ENCODE data around the gene ANKRD63. TPM values are rescaled to one million over a fixed set of nuclear protein-coding genes. Genes with fewer than 3 reads are reported as not detected.

ANKRD63 gene
- total RNA-seq, 1 experiment from 2014 or later: not detected

- TF ChIP-seq CTCF (IDR thresholded peaks at IDR 0.05; ENCODE audit: unreplicated experiment): no peak
These were observed 40.5 kb upstream of the ANKRD63 start, which contains the start of gene INAFM2 for GRCh38 chr15:40323239-40323952. Gene INAFM2 (plus strand): TSS chr15:40323692. CDS start chr15:40324056, 364 bp downstream.

GRCh38 chr15:40322531-40323238 is 39.8 kb upstream of the ANKRD63 start:
- Mint-ChIP-seq H3K4me1 (ENCODE audit: low read depth, unreplicated experiment) (no peaks in the 10 kb centered on the region), H3K36me3 (ENCODE audit: insufficient read depth, unreplicated experiment) (peaks cover 6% of the 10 kb centered on the region), H3K4me3 (ENCODE audit: low read depth, unreplicated experiment) (peak overlapping the region; percentile 66), H3K27ac (ENCODE audit: unreplicated experiment) (no peak overlapping the region), H3K9me3 (ENCODE audit: low read depth, unreplicated experiment) (no peaks in the 10 kb centered on the region), H3K27me3 (ENCODE audit: unreplicated experiment) (no peaks in the 10 kb centered on the region)
- intact Hi-C loops (cut with micrococcal nuclease; ENCODE audit: unreplicated experiment): loop anchor here (5.0 kb wide), 1 partner anchor 100 kb away; no protein-coding TSS in a partner anchor
- BruUV-seq (replicated peaks): no TSS peak
- CTCF ChIA-PET: interaction anchor here (0.6 to 1.5 kb wide), 6 partner anchors 9 to 99 kb away, joined by 3 to 23 read pairs (median 4); partner anchors contain the start of gene CCDC9B
- no peak for TF ChIP-seq CTCF (IDR thresholded peaks at IDR 0.05; ENCODE audit: unreplicated experiment)
- no peak for DNase-seq

More at GRCh38 chr15:40323239-40323952, 40.5 kb upstream of the ANKRD63 start, which contains the start of gene INAFM2:
- Mint-ChIP-seq H3K27me3 (ENCODE audit: unreplicated experiment) (no peaks in the 10 kb centered on the region), H3K9me3 (ENCODE audit: low read depth, unreplicated experiment) (no peaks in the 10 kb centered on the region), H3K4me3 (ENCODE audit: low read depth, unreplicated experiment) (peak within 1 kb of the TSS; percentile 66), H3K36me3 (ENCODE audit: insufficient read depth, unreplicated experiment) (peaks cover 6% of the 10 kb centered on the region), H3K4me1 (ENCODE audit: low read depth, unreplicated experiment) (no peaks in the 10 kb centered on the region), H3K27ac (ENCODE audit: unreplicated experiment) (no peak within 1 kb of the TSS)
- DNase-seq: peak; percentile 87
- intact Hi-C loops (cut with micrococcal nuclease; ENCODE audit: unreplicated experiment): loop anchor here (5.0 kb wide), 1 partner anchor 99 kb away; no protein-coding TSS in a partner anchor
- CTCF ChIA-PET: interaction anchor here (0.6 to 1.5 kb wide), 6 partner anchors 10 to 98 kb away, joined by 3 to 23 read pairs (median 4); partner anchors contain the start of gene CCDC9B
- no TSS peak for BruUV-seq (replicated peaks)

GRCh38 chr15:40320931-40321371 is 38.1 kb upstream of the ANKRD63 start:
- Mint-ChIP-seq H3K27me3 (ENCODE audit: unreplicated experiment) (no peaks in the 10 kb centered on the region), H3K27ac (ENCODE audit: unreplicated experiment) (no peak overlapping the region), H3K4me1 (ENCODE audit: low read depth, unreplicated experiment) (no peaks in the 10 kb centered on the region), H3K9me3 (ENCODE audit: low read depth, unreplicated experiment) (no peaks in the 10 kb centered on the region), H3K4me3 (ENCODE audit: low read depth, unreplicated experiment) (no peak overlapping the region), H3K36me3 (ENCODE audit: insufficient read depth, unreplicated experiment) (peaks cover 6% of the 10 kb centered on the region)
- CTCF ChIA-PET: no interaction called here
- peak; percentile 44 for TF ChIP-seq CTCF (IDR thresholded peaks at IDR 0.05; ENCODE audit: unreplicated experiment)
- peak; percentile 39 for DNase-seq
- intact Hi-C loops (cut with micrococcal nuclease; ENCODE audit: unreplicated experiment): loop anchor here (5.0 kb wide), 1 partner anchor 101 kb away; no protein-coding TSS in a partner anchor
- no TSS peak for BruUV-seq (replicated peaks)

- BruUV-seq (replicated peaks): no TSS peak
- Mint-ChIP-seq H3K4me1 (ENCODE audit: low read depth, unreplicated experiment) (no peaks in the 10 kb centered on the region), H3K27ac (ENCODE audit: unreplicated experiment) (no peak overlapping the region), H3K27me3 (ENCODE audit: unreplicated experiment) (no peaks in the 10 kb centered on the region), H3K4me3 (ENCODE audit: low read depth, unreplicated experiment) (no peak overlapping the region), H3K9me3 (ENCODE audit: low read depth, unreplicated experiment) (no peaks in the 10 kb centered on the region), H3K36me3 (ENCODE audit: insufficient read depth, unreplicated experiment) (peaks cover 6% of the 10 kb centered on the region)
- intact Hi-C loops (cut with micrococcal nuclease; ENCODE audit: unreplicated experiment): loop anchor here (5.0 kb wide), 1 partner anchor 102 kb away; no protein-coding TSS in a partner anchor
- CTCF ChIA-PET: no interaction called here
- DNase-seq: no peak
- no peak for TF ChIP-seq CTCF (IDR thresholded peaks at IDR 0.05; ENCODE audit: unreplicated experiment)
These were observed 37.5 kb upstream of the ANKRD63 start for GRCh38 chr15:40320409-40320808.

Measured in Calu3 (cell line).